H1 (cell line): ENCODE measurements around the gene FITM1. TPM values are rescaled to one million over a fixed set of nuclear protein-coding genes. Genes with fewer than 3 reads are reported as not detected.

Experiments used
- CTCF ChIA-PET: fragments of 300-600 bp; sonication (Branson Sonifier 250); formaldehyde crosslinking; loops from one replicate; lab custom pipeline; 2021; ENCODE audit not compliant: partially characterized antibody; lab: Charles Lee
- POLR2A ChIA-PET: fragments of 300-600 bp; sonication (Branson Sonifier 250); formaldehyde crosslinking; loops from one replicate; lab custom pipeline; 2021; ENCODE audit warnings: inconsistent platforms; ENCODE audit not compliant: partially characterized antibody; lab: Charles Lee
- DNase-seq, 2 experiments: peaks; one replicate each; pipeline versions ENCODE4 v3.0.0 to v3.0.0-alpha.2; 2010 to 2022; ENCODE audit warnings: low spot score in 2 of 2, low read depth in 1 of 2, mixed read lengths in 1 of 2
- FAIRE-seq: peaks from 2 replicates; lab custom pipeline; 2011; peaks lifted over from hg19 to GRCh38; lab: Jason Lieb, UNC
- H2AFZ ChIP-seq: 2 replicates; pipeline ENCODE4 v1.8.1; 2012; ENCODE audit warnings: low read length, inconsistent platforms
- H2AK5ac ChIP-seq: 2 replicates; pipeline ENCODE4 v1.6.1; 2013; ENCODE audit warnings: low read depth, low read length
- H2BK120ac ChIP-seq: replicated peaks from 2 replicates; pipeline ENCODE3; 2013; ENCODE audit warnings: low read depth, low read length, inconsistent platforms
- H2BK12ac ChIP-seq: 2 replicates; pipeline ENCODE4 v1.6.1; 2013; ENCODE audit warnings: low read depth, low read length
- H2BK15ac ChIP-seq: 2 replicates; pipeline ENCODE4 v1.6.1; 2013; ENCODE audit warnings: low read length
- H2BK20ac ChIP-seq: 2 replicates; pipeline ENCODE4 v1.6.1; 2013; ENCODE audit warnings: low read length
- H2BK5ac ChIP-seq: 2 replicates; pipeline ENCODE4 v1.6.1; 2013; ENCODE audit warnings: low read depth, low read length
- H3K14ac ChIP-seq: 2 replicates; pipeline ENCODE4 v1.6.1; 2013; ENCODE audit warnings: inconsistent platforms; ENCODE audit not compliant: insufficient read length
- H3K18ac ChIP-seq: 2 replicates; pipeline ENCODE4 v1.6.1; 2013; ENCODE audit warnings: low read length; ENCODE audit errors: extremely low read depth
- H3K23ac ChIP-seq: 2 replicates; pipeline ENCODE4 v1.6.1; 2013; ENCODE audit warnings: inconsistent platforms; ENCODE audit not compliant: insufficient read length
- H3K23me2 ChIP-seq: 2 replicates; pipeline ENCODE4 v1.6.1; 2013; ENCODE audit warnings: low read depth, low read length
- H3K27ac ChIP-seq: 2 replicates; pipeline ENCODE4 v1.6.1; 2011; ENCODE audit warnings: low read depth, low read length, inconsistent platforms
- H3K27me3 ChIP-seq, 4 experiments: replicated peaks in 1 of 4; 1 replicate in 1 of 4; 2 replicates in 3 of 4; pipeline versions ENCODE4 v1.6.1 to v1.8.1; 2011 to 2013; ENCODE audit warnings: low read length in 3 of 4, mild to moderate bottlenecking in 3 of 4, inconsistent platforms in 2 of 4, mixed read lengths in 2 of 4, moderate library complexity in 1 of 4; ENCODE audit not compliant: control insufficient read depth in 3 of 4, insufficient read depth in 3 of 4; ENCODE audit errors: extremely low read depth in 1 of 4
- H3K36me3 ChIP-seq, 4 experiments: 2 replicates each; pipeline versions ENCODE4 v1.6.1 to v1.8.1; 2011 to 2013; ENCODE audit warnings: mild to moderate bottlenecking in 4 of 4, low read length in 3 of 4, moderate library complexity in 2 of 4, control low read depth in 1 of 4, inconsistent platforms in 1 of 4; ENCODE audit not compliant: insufficient read depth in 4 of 4, control insufficient read depth in 2 of 4
- H3K4ac ChIP-seq: replicated peaks from 2 replicates; pipeline ENCODE3; 2013; ENCODE audit warnings: low read length, low read depth, mixed read lengths, inconsistent platforms; ENCODE audit not compliant: insufficient read length
- H3K4me1 ChIP-seq, 4 experiments: replicated peaks in 1 of 4; 1 replicate in 1 of 4; 2 replicates in 3 of 4; pipeline versions ENCODE4 v1.6.1 to v1.8.1; 2011 to 2013; ENCODE audit warnings: low read length in 3 of 4, inconsistent platforms in 2 of 4, mixed read lengths in 1 of 4; ENCODE audit not compliant: insufficient read depth in 4 of 4, control insufficient read depth in 3 of 4
- H3K4me2 ChIP-seq, 2 experiments: 2 replicates each; pipeline versions ENCODE4 v1.6.1 to v1.8.1; 2011 to 2013; ENCODE audit warnings: low read depth in 2 of 2, low read length in 2 of 2, control low read depth in 1 of 2, inconsistent platforms in 1 of 2, mild to moderate bottlenecking in 1 of 2; ENCODE audit not compliant: insufficient read depth in 1 of 2
- H3K4me3 ChIP-seq, 4 experiments: fragments of 200-600, 300-600 bp in 1 of 4; sonication (generic), shearing (Covaris generic), sonication (Bioruptor Twin) in 1 of 4; 2 replicates each; pipeline versions ENCODE4 v1.5.1 to v1.8.1; 2011 to 2016; ENCODE audit warnings: low read length in 4 of 4, low read depth in 3 of 4, control low read depth in 2 of 4, inconsistent platforms in 2 of 4, mild to moderate bottlenecking in 2 of 4, mixed read lengths in 1 of 4, moderate library complexity in 1 of 4; ENCODE audit not compliant: insufficient read depth in 2 of 4; ENCODE audit errors: extremely low read depth in 1 of 4
- H3K56ac ChIP-seq: replicated peaks from 2 replicates; pipeline ENCODE3; 2013; ENCODE audit warnings: low read depth, mild to moderate bottlenecking, mixed read lengths, low read length, inconsistent platforms; ENCODE audit not compliant: insufficient read length
- H3K79me1 ChIP-seq: 2 replicates; pipeline ENCODE4 v1.6.1; 2013; ENCODE audit warnings: low read depth, low read length, control low read depth
- H3K79me2 ChIP-seq, 2 experiments: 2 replicates each; pipeline versions ENCODE4 v1.6.1 to v1.8.1; 2012 to 2013; ENCODE audit warnings: low read length in 2 of 2, mild to moderate bottlenecking in 2 of 2, inconsistent platforms in 1 of 2; ENCODE audit not compliant: insufficient read depth in 2 of 2, control insufficient read depth in 1 of 2
- H3K9ac ChIP-seq, 4 experiments: replicated peaks in 1 of 4; 1 replicate in 1 of 4; 2 replicates in 3 of 4; pipeline versions ENCODE4 v1.6.1 to v1.8.1; 2011 to 2013; ENCODE audit warnings: low read depth in 3 of 4, low read length in 3 of 4, control low read depth in 2 of 4, mild to moderate bottlenecking in 2 of 4, moderate library complexity in 2 of 4, inconsistent platforms in 1 of 4; ENCODE audit errors: extremely low read depth in 1 of 4
- H3K9me3 ChIP-seq, 2 experiments: 2 replicates each; pipeline versions ENCODE4 v1.6.1 to v1.8.1; 2012 to 2013; ENCODE audit warnings: mild to moderate bottlenecking in 2 of 2, moderate library complexity in 2 of 2, control low read depth in 1 of 2, inconsistent platforms in 1 of 2, low read depth in 1 of 2, low read length in 1 of 2, mixed read lengths in 1 of 2; ENCODE audit not compliant: insufficient read depth in 2 of 2
- H4K20me1 ChIP-seq, 2 experiments: replicated peaks in 1 of 2; 2 replicates each; pipeline versions ENCODE3 to v1.8.1; 2011 to 2013; ENCODE audit warnings: inconsistent platforms in 2 of 2, low read length in 2 of 2, mild to moderate bottlenecking in 1 of 2; ENCODE audit not compliant: insufficient read depth in 2 of 2, control insufficient read depth in 1 of 2
- H4K5ac ChIP-seq: 2 replicates; pipeline ENCODE4 v1.6.1; 2013; ENCODE audit warnings: low read length, low read depth, mixed read lengths, inconsistent platforms; ENCODE audit not compliant: insufficient read length
- H4K8ac ChIP-seq: 2 replicates; pipeline ENCODE4 v1.8.0; 2013; ENCODE audit warnings: mild to moderate bottlenecking, moderate library complexity, low read length, inconsistent platforms; ENCODE audit not compliant: insufficient read depth; ENCODE audit errors: extremely low read depth
- H4K91ac ChIP-seq: replicated peaks from 2 replicates; pipeline ENCODE3; 2013; ENCODE audit warnings: low read length, mixed read lengths, inconsistent platforms; ENCODE audit not compliant: insufficient read length
- ATF3 ChIP-seq: IDR thresholded peaks from 2 replicates; pipeline ENCODE4 v1.6.1; 2011; ENCODE audit warnings: low read depth, mild to moderate bottlenecking, low read length; ENCODE audit not compliant: insufficient read depth
- CREB1 ChIP-seq: IDR thresholded peaks from 2 replicates; pipeline ENCODE4 v1.6.1; 2012; ENCODE audit warnings: inconsistent platforms
- GABPA ChIP-seq: IDR thresholded peaks from 2 replicates; pipeline ENCODE4 v1.6.1; 2011; ENCODE audit warnings: mild to moderate bottlenecking, low read length, moderate library complexity, borderline replicate concordance; ENCODE audit not compliant: insufficient read depth
- MAX ChIP-seq: IDR thresholded peaks from 2 replicates; pipeline ENCODE4 v1.6.1; 2012; ENCODE audit warnings: inconsistent platforms
- POLR2AphosphoS5 ChIP-seq: IDR thresholded peaks from 2 replicates; pipeline ENCODE4 v1.6.1; 2011; ENCODE audit warnings: low read depth, low read length
- SAP30 ChIP-seq: fragments of 300-600 bp; sonication (generic); IDR thresholded peaks from 2 replicates; pipeline ENCODE4 v1.7.1; 2012; ENCODE audit warnings: low read length, moderate library complexity, mild to moderate bottlenecking, inconsistent platforms; ENCODE audit not compliant: insufficient read depth, insufficient replicate concordance
- SP2 ChIP-seq: IDR thresholded peaks from 2 replicates; pipeline ENCODE4 v1.6.1; 2012; ENCODE audit warnings: mild to moderate bottlenecking, low read length, inconsistent platforms
- WGBS, 2 experiments: shearing (Covaris generic) in 1 of 2; methylation state at CpG; one replicate each; pipeline versions ENCODE4 v1.1.6 to v1.1.7; 2013 to 2015; ENCODE audit warnings: low lambda C conversion rate in 2 of 2, mixed read lengths in 2 of 2, inconsistent platforms in 1 of 2, low coverage in 1 of 2, missing lambda C conversion rate in 1 of 2; ENCODE audit not compliant: insufficient replicate concordance in 2 of 2, insufficient coverage in 1 of 2, insufficient read length in 1 of 2; ENCODE audit errors: extremely low coverage in 1 of 2, missing lambda C conversion rate in 1 of 2; 5-methylcytosine and 5-hydroxymethylcytosine counted together
- polyA plus RNA-seq, 7 experiments: library from polyadenylated mRNA; depleted of rRNA in 3 of 7; stranded (reverse) in 5 of 7; unstranded in 2 of 7; fragments of >200 nt in 5 of 7; fragments of 200-250 nt in 2 of 7; gene quantifications; 1 replicate in 5 of 7; 2 replicates in 1 of 7; 4 replicates in 1 of 7; pipeline versions ENCODE4 v1.2.1 to v1.2.3, GENCODE V29; 2011 to 2013; ENCODE audit warnings: missing spikeins in 2 of 7, mixed read lengths in 2 of 7
- total RNA-seq: library from RNA; stranded (reverse); fragmentation: NEBNext Ultra II Directional; extraction: Animal tissue kit (Norgen Biotek cat#: 25700); gene quantifications from 2 replicates; pipeline ENCODE4 v1.2.1, GENCODE V29; 2021

FITM1 gene
- total and polyA plus RNA-seq, 2 of the 8 experiments (the other 6 are each of a cell fraction or from before 2014, with no cell fraction given), result 0.53 to 0.76 TPM

GRCh38 chr14:24179294-24179960 lies 49.0 kb downstream of the FITM1 start:
- no peaks in the 10 kb centered on the region for H3K79me2 ChIP-seq

More at GRCh38 chr14:24179294-24179960, 49.0 kb downstream of the FITM1 start:
- Histone ChIP-seq H3K79me1 (0 out of 2 replicates have a peak, but pooled peaks cover 2% of the 10 kb centered on the region), H3K56ac (no peak overlapping the region), H3K4me1 (no peaks in the 10 kb centered on the region), H4K8ac (no peak overlapping the region), H2BK15ac (no peak overlapping the region), H3K4me3 (no peak overlapping the region), H2BK12ac (no peak overlapping the region), H2AK5ac (no peak overlapping the region), H3K4me2 (no peak overlapping the region), H4K91ac (no peak overlapping the region), H3K9ac (no peak overlapping the region), H3K18ac (no peak overlapping the region), H3K14ac (no peak overlapping the region), H4K5ac (no peak overlapping the region), H3K36me3 (peaks cover 14 to 58% (median 48%) of the 10 kb centered on the region in 4 experiments), H3K9me3 (no peaks in the 10 kb centered on the region), H4K20me1 (peaks cover 2 to 15% of the 10 kb centered on the region in 2 experiments), H2BK20ac (no peak overlapping the region), H3K4ac (no peak overlapping the region), H3K27ac (no peak overlapping the region), H3K23me2 (no peaks in the 10 kb centered on the region), H3K27me3 (no peaks in the 10 kb centered on the region), H2BK5ac (no peak overlapping the region), H3K23ac (no peak overlapping the region)
- no peak for FAIRE-seq
- 94% methylated on average over 14 of the region's 14 CpGs; no CpG with 5 or more reads in 1 of the 2 experiments for WGBS, 2 experiments
- ChIA-PET CTCF (interaction anchor here (1.1 kb wide), 2 partner anchors 18 to 64 kb away, joined by 3 to 4 read pairs; partner anchors contain the start of gene IRF9), POLR2A (interaction anchor here (0.6 to 10.7 kb wide), 18 partner anchors 7 to 130 kb away, joined by 3 to 158 read pairs (median 4); partner anchors contain the start of genes CHMP4A, DCAF11, IPO4 and IRF9)
- TF ChIP-seq MAX (no peak), CREB1 (no peak), SAP30 (no peak), SP2 (no peak), ATF3 (no peak), GABPA (no peak), POLR2AphosphoS5 (peak; percentile 37)
- TF ChIP-seq, all 59 proteins: peak for 1
- H2BK120ac ChIP-seq, result no peak overlapping the region
- no peak for DNase-seq
- H2AFZ ChIP-seq, result no peak overlapping the region
